Measurements from ENCODE around the gene USP15.

DNA sequence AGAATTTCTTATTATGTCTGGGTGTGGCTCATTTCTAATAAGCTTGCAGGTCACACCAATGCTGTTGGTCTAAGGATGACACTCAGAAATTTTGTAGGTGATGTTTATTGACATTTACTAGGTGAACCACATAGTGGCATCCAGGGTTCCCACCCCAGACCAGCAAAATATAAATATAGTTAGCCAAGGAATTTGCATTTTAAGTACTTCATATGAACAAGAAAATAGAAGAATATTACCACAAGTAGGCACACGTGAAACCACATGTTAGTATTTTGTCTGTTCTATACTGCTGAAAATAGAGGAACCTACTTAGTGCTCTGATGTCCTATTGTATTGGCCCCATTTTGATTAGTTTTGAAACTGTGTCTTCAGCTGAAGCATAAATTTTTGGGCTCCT lies 71.1 kb downstream of the USP15 start:
- TF ChIP-seq, protein P1, sequence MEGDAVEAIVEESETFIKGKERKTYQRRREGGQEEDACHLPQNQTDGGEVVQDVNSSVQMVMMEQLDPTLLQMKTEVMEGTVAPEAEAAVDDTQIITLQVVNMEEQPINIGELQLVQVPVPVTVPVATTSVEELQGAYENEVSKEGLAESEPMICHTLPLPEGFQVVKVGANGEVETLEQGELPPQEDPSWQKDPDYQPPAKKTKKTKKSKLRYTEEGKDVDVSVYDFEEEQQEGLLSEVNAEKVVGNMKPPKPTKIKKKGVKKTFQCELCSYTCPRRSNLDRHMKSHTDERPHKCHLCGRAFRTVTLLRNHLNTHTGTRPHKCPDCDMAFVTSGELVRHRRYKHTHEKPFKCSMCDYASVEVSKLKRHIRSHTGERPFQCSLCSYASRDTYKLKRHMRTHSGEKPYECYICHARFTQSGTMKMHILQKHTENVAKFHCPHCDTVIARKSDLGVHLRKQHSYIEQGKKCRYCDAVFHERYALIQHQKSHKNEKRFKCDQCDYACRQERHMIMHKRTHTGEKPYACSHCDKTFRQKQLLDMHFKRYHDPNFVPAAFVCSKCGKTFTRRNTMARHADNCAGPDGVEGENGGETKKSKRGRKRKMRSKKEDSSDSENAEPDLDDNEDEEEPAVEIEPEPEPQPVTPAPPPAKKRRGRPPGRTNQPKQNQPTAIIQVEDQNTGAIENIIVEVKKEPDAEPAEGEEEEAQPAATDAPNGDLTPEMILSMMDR (IDR thresholded peaks at IDR 0.05; ENCODE audit: poor library complexity) = no peak
- TF ChIP-seq EZH2 (IDR thresholded peaks at IDR 0.05; ENCODE audit: borderline replicate concordance) = no peak
